Activated effector memory CD4-positive, alpha-beta T cell treated with anti-CD3 and anti-CD28 coated beads, Interleukin-2, amount 50 U/mL, for 16 hours (primary cell): ENCODE measurements around the gene BMP7.

ENCODE experiments used
- DNase-seq: peaks from one replicate; pipeline ENCODE4 v3.0.0-alpha.2; 2020

BMP7 gene

GRCh38 chr20:57224641-57225138 is 41.8 kb downstream of the BMP7 start:
- DNase-seq = no peak

GRCh38 chr20:57223648-57224489 is 42.6 kb downstream of the BMP7 start:
- no peak for DNase-seq

DNA sequence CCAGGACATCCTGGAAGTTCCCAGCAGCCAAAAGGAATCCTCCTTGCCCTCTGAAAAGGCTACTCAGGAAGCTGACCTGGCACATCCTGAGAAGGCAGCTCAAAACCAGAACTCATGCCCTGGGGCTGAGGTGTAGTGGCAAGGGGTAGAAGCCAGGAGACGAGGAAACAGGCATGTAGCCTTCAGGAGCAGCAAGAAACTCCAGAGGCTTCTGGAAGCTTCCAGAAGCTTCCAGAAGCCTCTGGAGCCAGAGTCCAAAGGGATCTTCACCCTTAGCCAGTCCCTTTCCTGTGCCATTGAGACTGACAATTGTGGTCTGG is 43.9 kb downstream of the BMP7 start:
- DNase-seq = no peak

DNA sequence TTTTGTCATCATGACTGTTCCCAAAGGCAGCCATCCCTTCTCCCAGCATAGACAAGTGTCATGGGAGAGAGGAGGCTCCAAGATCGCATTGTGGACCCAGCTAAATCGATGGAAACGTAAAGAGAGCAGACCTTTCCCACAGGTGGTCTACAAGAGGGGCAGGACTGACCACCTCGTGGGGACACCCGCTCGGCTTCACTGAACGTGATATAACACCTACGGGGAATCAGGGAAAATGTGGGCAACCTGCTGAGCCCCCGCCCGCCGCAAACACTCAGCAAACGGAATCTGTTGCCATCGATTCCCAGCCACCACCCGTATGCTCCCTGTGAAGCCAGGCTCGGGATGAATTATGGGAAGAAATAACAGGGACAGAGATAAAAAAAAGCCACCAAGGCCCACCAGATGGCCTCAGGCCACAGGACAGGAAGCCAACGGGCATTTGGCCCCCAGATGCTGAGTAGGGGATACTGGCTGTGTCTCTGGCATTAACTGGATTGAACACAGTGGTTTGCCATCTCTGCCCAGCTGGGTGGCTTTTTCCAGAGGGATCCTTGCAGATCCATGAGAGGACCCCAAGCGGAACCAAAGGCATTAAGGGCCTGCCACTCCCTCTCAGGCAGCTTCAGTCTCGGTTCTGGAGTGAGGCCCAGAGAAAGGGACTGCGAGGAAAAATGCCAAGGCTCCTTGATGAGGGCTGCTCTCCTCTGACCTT is 44.4 kb downstream of the BMP7 start:
- no peak for DNase-seq

- no peak for DNase-seq
Measured at GRCh38 chr20:57220337-57221145, 45.9 kb downstream of the BMP7 start.

GRCh38 chr20:57219071-57219677 is 47.3 kb downstream of the BMP7 start:
- DNase-seq = no peak

GRCh38 chr20:57218489-57218888 is 48.0 kb downstream of the BMP7 start:
- DNase-seq = no peak

GRCh38 chr20:57217802-57218201 is 48.6 kb downstream of the BMP7 start:
- DNase-seq = no peak

DNA sequence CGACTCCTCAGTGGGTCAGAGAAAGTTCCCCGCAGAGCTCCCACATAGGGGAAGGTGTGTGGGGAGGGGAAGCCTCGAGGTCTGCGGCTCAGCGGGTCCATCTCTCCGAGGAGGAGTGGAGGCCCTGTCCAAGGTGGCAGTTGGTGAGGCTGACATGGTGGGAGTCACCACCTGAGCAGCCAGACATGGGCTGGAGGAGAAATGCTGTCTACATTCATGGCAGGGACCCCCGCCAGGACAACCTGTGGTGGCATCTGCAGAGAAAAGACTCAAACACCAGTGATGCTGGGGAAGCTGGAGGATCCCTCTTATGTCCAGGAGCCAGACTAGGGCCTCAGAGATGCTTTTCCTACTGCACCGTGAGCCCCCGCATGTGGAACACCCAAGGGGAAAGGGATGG is 49.8 kb downstream of the BMP7 start:
- no peak for DNase-seq

DNA sequence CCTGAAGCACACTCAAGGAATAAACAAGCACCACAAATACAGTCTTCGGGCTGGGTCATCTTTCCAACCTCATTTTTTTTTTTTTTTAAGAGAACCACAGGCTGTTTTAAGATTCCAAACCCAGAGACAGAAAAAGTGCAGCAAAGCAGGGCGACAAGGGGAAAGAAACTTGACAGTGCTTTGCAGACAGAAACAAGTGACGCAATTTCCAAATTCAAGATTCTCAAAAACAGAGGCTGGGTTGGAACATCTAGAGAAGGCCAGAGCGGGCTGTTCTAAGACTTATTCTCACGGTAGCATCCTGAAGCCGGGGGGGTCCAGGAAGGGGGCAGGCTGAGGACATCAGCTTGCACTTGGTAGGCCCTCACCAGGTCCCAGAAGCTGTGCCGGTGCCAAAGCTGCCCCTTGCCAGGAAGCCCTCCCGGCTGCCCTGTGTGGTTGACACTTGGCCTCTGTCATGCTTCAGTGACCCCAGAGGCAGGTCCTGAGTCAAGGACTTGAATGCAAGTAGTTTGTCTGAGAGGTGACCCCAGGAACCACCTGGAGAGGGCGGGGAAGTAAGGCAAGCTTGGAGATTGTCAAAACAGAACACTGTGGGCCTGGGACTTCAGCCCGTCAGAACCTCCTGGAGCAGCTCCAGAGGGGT is 50.5 kb downstream of the BMP7 start:
- DNase-seq = no peak

GRCh38 chr20:57215426-57215825 is 51.0 kb downstream of the BMP7 start:
- DNase-seq = no peak

- DNase-seq = no peak
Measured at GRCh38 chr20:57214948-57215347, 51.5 kb downstream of the BMP7 start.

- DNase-seq = no peak
Measured at GRCh38 chr20:57214427-57214826, 52.0 kb downstream of the BMP7 start.

GRCh38 chr20:57213924-57214323 is 52.5 kb downstream of the BMP7 start:
- DNase-seq = no peak

DNA sequence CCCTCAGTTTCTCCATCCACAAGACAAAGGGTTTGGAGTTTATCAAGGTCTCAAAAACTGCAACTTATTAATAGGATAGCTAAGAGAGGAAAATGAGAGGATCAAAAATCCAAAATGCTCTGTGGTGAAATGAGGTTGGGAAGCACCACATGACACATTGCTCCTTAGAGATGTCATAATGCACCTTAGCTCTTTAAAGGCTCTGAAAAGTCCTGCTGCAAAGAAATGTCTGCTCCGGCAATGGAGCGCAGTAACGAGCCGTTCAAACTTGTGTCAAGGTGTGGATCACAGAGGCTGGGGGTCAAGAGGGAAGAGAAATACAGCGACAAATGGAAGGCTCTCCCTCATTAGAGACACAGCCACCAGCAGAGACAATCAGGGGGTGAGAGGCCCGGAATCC is 53.1 kb downstream of the BMP7 start:
- no peak for DNase-seq

DNA sequence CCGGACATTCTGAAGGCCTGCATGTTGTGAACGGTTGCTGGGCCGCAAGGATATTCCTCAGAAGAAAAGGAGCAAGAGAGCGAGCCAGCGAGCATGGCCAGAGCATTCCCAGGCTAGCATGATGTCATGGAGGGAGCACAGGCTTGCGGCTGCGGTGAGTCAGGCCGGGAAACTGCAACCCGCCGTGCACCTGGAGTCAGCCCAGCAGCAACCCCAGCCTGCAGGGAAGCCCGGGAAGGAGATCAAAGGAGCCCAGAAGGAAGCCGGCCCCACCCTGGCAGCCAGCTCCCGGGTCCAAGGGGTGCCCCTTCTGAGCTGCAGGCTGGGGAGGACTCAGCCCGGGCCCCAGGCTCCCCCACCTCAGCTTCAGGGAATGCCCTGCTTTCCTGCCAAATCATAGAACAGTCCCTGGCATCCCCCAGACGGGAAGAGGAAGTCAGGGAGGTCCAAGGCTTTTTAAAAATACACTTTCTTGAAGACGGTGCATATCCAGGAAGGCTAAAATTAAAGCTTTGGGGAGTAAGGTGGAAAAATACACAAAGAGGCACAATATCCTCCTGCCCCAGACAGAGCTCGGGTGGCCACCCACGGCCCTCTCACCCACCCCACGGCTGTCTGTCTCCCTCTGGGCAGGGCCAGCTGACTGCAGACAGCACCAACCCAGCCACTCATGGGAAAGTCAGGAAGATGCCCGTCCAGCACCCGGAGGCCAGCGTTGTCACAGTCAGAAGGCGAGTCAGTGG is 53.7 kb downstream of the BMP7 start:
- no peak for DNase-seq

DNA sequence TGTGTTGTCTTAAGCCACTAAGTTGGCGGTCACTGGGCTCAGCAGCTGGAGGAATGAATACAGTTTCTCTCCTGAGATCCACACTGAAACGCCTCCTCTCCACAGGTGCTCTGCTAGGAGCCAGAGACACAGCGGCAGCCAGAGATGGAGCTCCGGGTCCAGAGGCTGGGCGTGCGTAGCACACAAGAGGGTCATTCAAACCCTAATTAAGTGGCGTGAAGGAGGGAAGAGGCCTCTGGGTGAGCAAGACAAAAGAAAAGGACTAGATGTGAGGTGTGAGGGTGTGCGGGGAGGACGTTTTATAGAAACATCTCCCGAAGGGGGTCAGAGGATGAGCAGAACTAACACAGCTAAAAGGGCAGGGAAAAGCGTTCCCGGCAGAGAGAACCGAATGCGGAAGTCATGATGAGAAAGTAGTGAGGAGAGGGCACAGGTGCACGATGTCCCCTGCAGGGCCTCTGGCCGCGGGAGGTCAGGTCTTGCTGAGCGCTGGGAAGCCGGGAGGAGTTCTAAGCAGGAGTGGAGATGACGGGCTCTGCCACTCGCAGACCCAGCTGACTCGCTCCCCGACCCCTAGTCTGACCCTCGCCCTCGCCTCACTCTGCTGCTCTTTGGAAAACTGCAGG is 54.4 kb downstream of the BMP7 start:
- DNase-seq = no peak

DNA sequence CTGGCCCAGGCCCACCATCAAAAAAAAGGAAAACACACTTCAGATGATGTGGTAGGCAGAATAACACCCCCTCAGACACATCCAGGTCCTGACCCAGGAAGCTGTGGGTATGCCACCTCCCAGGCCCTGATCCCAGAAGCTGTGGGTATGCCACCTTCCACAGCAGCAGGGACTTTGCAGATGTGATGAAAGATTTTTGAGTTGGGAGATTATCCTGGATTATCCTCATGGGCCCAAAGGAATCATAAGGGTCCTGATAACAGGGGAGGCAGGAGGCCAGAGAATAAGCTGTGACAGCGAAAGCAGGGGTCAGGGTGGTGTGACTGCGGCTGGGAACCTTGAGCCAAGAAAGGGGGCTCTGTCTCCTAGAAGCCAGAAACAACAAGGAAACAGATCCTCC is 55.0 kb downstream of the BMP7 start:
- no peak for DNase-seq

GRCh38 chr20:57210911-57211280 is 55.5 kb downstream of the BMP7 start:
- no peak for DNase-seq

- DNase-seq = no peak
Measured at GRCh38 chr20:57210054-57210910, 56.2 kb downstream of the BMP7 start.
